Mucosa of rectum (tissue), 2 donors: ENCODE measurements around the gene MMD.
"Not testable (repeated sequence)": the region's sequence is repeated elsewhere in the genome, so short reads cannot be mapped to it uniquely, and the experiment has no call there.

ENCODE experiments used
- H3K27ac ChIP-seq, 2 donors: one replicate each; pipeline ENCODE4 v1.7.0; 2013; ENCODE audit warnings: inconsistent platforms in 2 of 2, low read depth in 2 of 2, low read length in 2 of 2
- H3K27me3 ChIP-seq, 2 donors: one replicate each; pipeline ENCODE4 v1.7.0; 2013; ENCODE audit warnings: low read length in 2 of 2; ENCODE audit not compliant: control insufficient read depth in 2 of 2, insufficient read depth in 2 of 2
- H3K36me3 ChIP-seq, 2 donors: one replicate each; pipeline ENCODE4 v1.7.0; 2013; ENCODE audit warnings: low read length in 2 of 2; ENCODE audit not compliant: control insufficient read depth in 2 of 2, insufficient read depth in 2 of 2
- H3K4me1 ChIP-seq, 2 donors: one replicate each; pipeline ENCODE4 v1.7.0; 2013; ENCODE audit warnings: low read length in 2 of 2, mild to moderate bottlenecking in 1 of 2; ENCODE audit not compliant: control insufficient read depth in 2 of 2, insufficient read depth in 2 of 2
- H3K4me3 ChIP-seq, 2 donors: one replicate each; pipeline ENCODE4 v1.7.0; 2013; ENCODE audit warnings: low read length in 2 of 2
- H3K9ac ChIP-seq, 2 donors: one replicate each; pipeline ENCODE4 v1.7.0; 2013; ENCODE audit warnings: low read length in 2 of 2, low read depth in 1 of 2, mild to moderate bottlenecking in 1 of 2
- H3K9me3 ChIP-seq, 2 donors: one replicate each; pipeline ENCODE4 v1.7.0; 2013; ENCODE audit warnings: low read length in 2 of 2; ENCODE audit not compliant: control insufficient read depth in 2 of 2
- donor health status: healthy.
- donor health status: Normal muscosa, but diverticular disease.

MMD gene

GRCh38 chr17:55423535-55423934 lies 1.9 kb upstream of the MMD start:
- H3K36me3 ChIP-seq: no peaks in the 10 kb centered on the region

GRCh38 chr17:55422828-55423164 lies 1.2 kb upstream of the MMD start:
- not testable (repeated sequence) for H3K9ac ChIP-seq, H3K27me3 ChIP-seq, H3K9me3 ChIP-seq, H3K36me3 ChIP-seq
- Histone ChIP-seq H3K4me3 (peak overlapping the region in 1 of 2 donors; percentile 23), H3K4me1 (peaks cover 7 to 14% of the 10 kb centered on the region in 2 donors), H3K27ac (peak overlapping the region in 1 of 2 donors; percentile 9)

More at GRCh38 chr17:55423535-55423934, 1.9 kb upstream of the MMD start:
- no peak overlapping the region for H3K9ac ChIP-seq
- no peak overlapping the region for H3K27ac ChIP-seq
- H3K9me3 ChIP-seq: no peaks in the 10 kb centered on the region
- no peaks in the 10 kb centered on the region for H3K27me3 ChIP-seq
- H3K4me1 ChIP-seq: peaks cover 7 to 14% of the 10 kb centered on the region in 2 donors
- H3K4me3 ChIP-seq: no peak overlapping the region

- peak overlapping the region; percentile 89 to 90 for H3K9ac ChIP-seq
- peak overlapping the region; percentile 83 to 92 for H3K27ac ChIP-seq
- H3K36me3 ChIP-seq: no peaks in the 10 kb centered on the region
- H3K27me3 ChIP-seq: no peaks in the 10 kb centered on the region
- H3K9me3 ChIP-seq: no peaks in the 10 kb centered on the region
- peaks cover 7 to 14% of the 10 kb centered on the region in 2 donors for H3K4me1 ChIP-seq
- H3K4me3 ChIP-seq: peak overlapping the region; percentile 87 to 94
These were observed 858 bp downstream of the MMD start for GRCh38 chr17:55420776-55421178.

- no peaks in the 10 kb centered on the region for H3K9me3 ChIP-seq
- peak overlapping the region; percentile 83 to 92 for H3K27ac ChIP-seq
- peak overlapping the region; percentile 87 to 94 for H3K4me3 ChIP-seq
- H3K4me1 ChIP-seq: peaks cover 7 to 14% of the 10 kb centered on the region in 2 donors
- no peaks in the 10 kb centered on the region for H3K27me3 ChIP-seq
- peak overlapping the region; percentile 89 to 90 for H3K9ac ChIP-seq
- H3K36me3 ChIP-seq: no peaks in the 10 kb centered on the region
These were observed 1.4 kb downstream of the MMD start for GRCh38 chr17:55420067-55420775.

GRCh38 chr17:55418369-55419268 lies 3.0 kb downstream of the MMD start:
- no peak overlapping the region for H3K9ac ChIP-seq
- H3K27ac ChIP-seq: no peak overlapping the region
- peaks cover 7 to 14% of the 10 kb centered on the region in 2 donors for H3K4me1 ChIP-seq
- H3K27me3 ChIP-seq: no peaks in the 10 kb centered on the region
- H3K36me3 ChIP-seq: peaks cover 3 to 5% of the 10 kb centered on the region in 2 donors
- no peaks in the 10 kb centered on the region for H3K9me3 ChIP-seq
- no peak overlapping the region for H3K4me3 ChIP-seq

GRCh38 chr17:55417411-55418268 lies 4.0 kb downstream of the MMD start:
- Histone ChIP-seq H3K9ac (no peak overlapping the region), H3K4me3 (no peak overlapping the region), H3K36me3 (peaks cover 3 to 10% of the 10 kb centered on the region in 2 donors), H3K4me1 (peaks cover 3 to 10% of the 10 kb centered on the region in 2 donors), H3K9me3 (no peaks in the 10 kb centered on the region), H3K27ac (no peak overlapping the region), H3K27me3 (no peaks in the 10 kb centered on the region)

GRCh38 chr17:55416470-55417052 lies 5.1 kb downstream of the MMD start:
- peaks cover 0 to 7% of the 10 kb centered on the region in 2 donors for H3K4me1 ChIP-seq

GRCh38 chr17:55416000-55416399 lies 5.6 kb downstream of the MMD start:
- Histone ChIP-seq H3K9me3 (no peaks in the 10 kb centered on the region), H3K27ac (no peak overlapping the region), H3K36me3 (peaks cover 6 to 18% of the 10 kb centered on the region in 2 donors), H3K4me3 (no peak overlapping the region), H3K27me3 (no peaks in the 10 kb centered on the region), H3K4me1 (peaks cover 0 to 7% of the 10 kb centered on the region in 2 donors), H3K9ac (no peak overlapping the region)

More at GRCh38 chr17:55416470-55417052, 5.1 kb downstream of the MMD start:
- Histone ChIP-seq H3K9me3 (no peaks in the 10 kb centered on the region), H3K4me3 (no peak overlapping the region), H3K36me3 (peaks cover 3 to 15% of the 10 kb centered on the region in 2 donors), H3K27ac (no peak overlapping the region), H3K9ac (no peak overlapping the region), H3K27me3 (no peaks in the 10 kb centered on the region)

- H3K4me3 ChIP-seq: no peak overlapping the region
- H3K27ac ChIP-seq: no peak overlapping the region
- H3K9ac ChIP-seq: no peak overlapping the region
- H3K36me3 ChIP-seq: peaks cover 16 to 26% of the 10 kb centered on the region in 2 donors
- peaks cover 0 to 1% of the 10 kb centered on the region in 2 donors for H3K4me1 ChIP-seq
- H3K9me3 ChIP-seq: no peaks in the 10 kb centered on the region
- H3K27me3 ChIP-seq: no peaks in the 10 kb centered on the region
These were observed 6.7 kb downstream of the MMD start for GRCh38 chr17:55414983-55415382.
